Breast epithelium (tissue), 4 donors: Measurements from ENCODE around the gene ABO. TPM values are rescaled to one million over a fixed set of nuclear protein-coding genes. Genes with fewer than 3 reads are reported as not detected.
"Not testable (repeated sequence)": the region's sequence is repeated elsewhere in the genome, so short reads cannot be mapped to it uniquely, and the experiment has no call there.

Experiments
- DNase-seq, 2 donors: peaks; one replicate each; pipeline ENCODE4 v3.0.0-alpha.2; 2019; ENCODE audit warnings: low spot score in 2 of 2
- H3K27ac ChIP-seq, 2 donors: fragments of 200-600 bp; sonication (generic) in 1 of 2; one replicate each; pipeline ENCODE4 v1.5.1; 2016 to 2019; ENCODE audit warnings: mild to moderate bottlenecking in 1 of 2
- H3K27me3 ChIP-seq, 2 donors: fragments of 200-600 bp; sonication (generic) in 1 of 2; one replicate each; pipeline versions ENCODE4 v1.5.1 to v1.6.0; 2017 to 2019; ENCODE audit warnings: control low read depth in 1 of 2, mild to moderate bottlenecking in 1 of 2
- H3K36me3 ChIP-seq: fragments of 200-600 bp; one replicate; pipeline ENCODE4 v1.5.1; 2019
- H3K4me1 ChIP-seq, 2 donors: fragments of 200-600 bp; sonication (generic); one replicate each; pipeline ENCODE4 v1.5.1; 2016 to 2019; ENCODE audit warnings: control low read depth in 1 of 2
- H3K4me3 ChIP-seq, 3 donors: fragments of 200-600 bp; sonication (generic); 1 replicate in 2 of 3; 2 replicates in 1 of 3; pipeline ENCODE4 v1.5.1; 2016 to 2019; ENCODE audit warnings: mild to moderate bottlenecking in 3 of 3, moderate library complexity in 2 of 3
- H3K9me3 ChIP-seq, 2 donors: fragments of 200-600 bp; sonication (generic) in 1 of 2; one replicate each; pipeline ENCODE4 v1.5.1; 2016 to 2019; ENCODE audit warnings: control low read depth in 1 of 2
- POLR2A ChIP-seq: fragments of 450-650 bp; IDR thresholded peaks from one replicate; pipeline ENCODE4 v1.6.1; 2016; ENCODE audit warnings: antibody characterized with exemption, mild to moderate bottlenecking, moderate library complexity
- POLR2AphosphoS5 ChIP-seq, 3 donors: sonication (generic); formaldehyde crosslinking; IDR thresholded peaks; one replicate each; pipeline ENCODE4 v1.6.1; 2017; ENCODE audit warnings: antibody characterized with exemption in 3 of 3
- intact Hi-C: fragments of 100-400 bp; cut with DNase I; formaldehyde crosslinking; loops from one replicate; pipeline ENCODE4 v1.15.1; 2023; ENCODE audit warnings: low total_unique reads
- total RNA-seq, 3 donors: library from RNA; depleted of rRNA; stranded (reverse); fragments of >200 nt; gene quantifications; one replicate each; pipeline ENCODE4 v1.1.0, GENCODE V29; 2016
- TF ChIP-seq, protein P1 (sequence below), 3 donors: fragments of 450-650 bp; IDR thresholded peaks; one replicate each; pipeline ENCODE4 v1.5.1; 2016 to 2017; ENCODE audit warnings: antibody characterized with exemption in 3 of 3, mild to moderate bottlenecking in 3 of 3, moderate library complexity in 3 of 3

Gene ABO
- total RNA-seq, 3 donors from 2014 or later, result 1.1 to 3.9 (median 2.8) TPM

DNA sequence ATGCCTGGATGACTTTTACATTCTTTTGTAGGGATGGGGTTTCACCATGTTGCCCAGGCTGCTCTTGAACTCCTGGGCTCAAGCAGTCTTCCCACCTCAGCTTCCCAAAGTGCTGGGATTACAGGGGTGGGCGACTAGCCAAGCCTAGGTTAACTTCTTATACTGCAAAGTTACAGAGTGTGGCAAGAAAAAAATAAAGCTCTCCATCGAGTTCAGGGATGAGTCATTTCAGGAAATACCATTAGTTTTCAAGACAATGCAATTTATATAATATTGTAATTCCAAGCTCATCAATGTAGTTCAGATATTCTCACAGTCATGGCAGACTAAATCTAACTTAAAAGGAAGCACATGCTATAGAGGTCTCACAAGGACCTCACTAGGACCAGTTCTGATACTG, 11.5 kb upstream of the ABO start:
- Histone ChIP-seq H3K4me1 (no peaks in the 10 kb centered on the region), H3K27ac (no peak overlapping the region), H3K4me3 (no peak overlapping the region), H3K9me3 (peaks cover 0 to 14% of the 10 kb centered on the region in 2 donors), H3K27me3 (no peaks in the 10 kb centered on the region), H3K36me3 (no peaks in the 10 kb centered on the region)
- intact Hi-C loops, result no loop called here
- DNase-seq, result peak in 1 of 2 donors; percentile 2
- TF ChIP-seq, protein P1, sequence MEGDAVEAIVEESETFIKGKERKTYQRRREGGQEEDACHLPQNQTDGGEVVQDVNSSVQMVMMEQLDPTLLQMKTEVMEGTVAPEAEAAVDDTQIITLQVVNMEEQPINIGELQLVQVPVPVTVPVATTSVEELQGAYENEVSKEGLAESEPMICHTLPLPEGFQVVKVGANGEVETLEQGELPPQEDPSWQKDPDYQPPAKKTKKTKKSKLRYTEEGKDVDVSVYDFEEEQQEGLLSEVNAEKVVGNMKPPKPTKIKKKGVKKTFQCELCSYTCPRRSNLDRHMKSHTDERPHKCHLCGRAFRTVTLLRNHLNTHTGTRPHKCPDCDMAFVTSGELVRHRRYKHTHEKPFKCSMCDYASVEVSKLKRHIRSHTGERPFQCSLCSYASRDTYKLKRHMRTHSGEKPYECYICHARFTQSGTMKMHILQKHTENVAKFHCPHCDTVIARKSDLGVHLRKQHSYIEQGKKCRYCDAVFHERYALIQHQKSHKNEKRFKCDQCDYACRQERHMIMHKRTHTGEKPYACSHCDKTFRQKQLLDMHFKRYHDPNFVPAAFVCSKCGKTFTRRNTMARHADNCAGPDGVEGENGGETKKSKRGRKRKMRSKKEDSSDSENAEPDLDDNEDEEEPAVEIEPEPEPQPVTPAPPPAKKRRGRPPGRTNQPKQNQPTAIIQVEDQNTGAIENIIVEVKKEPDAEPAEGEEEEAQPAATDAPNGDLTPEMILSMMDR (IDR thresholded peaks at IDR 0.05), result no peak
- no peak for TF ChIP-seq POLR2AphosphoS5 (IDR thresholded peaks at IDR 0.05)
- TF ChIP-seq POLR2A, result no peak

- Histone ChIP-seq H3K27ac (no peak overlapping the region), H3K4me1 (no peaks in the 10 kb centered on the region), H3K36me3 (no peaks in the 10 kb centered on the region), H3K9me3 (peaks cover 0 to 14% of the 10 kb centered on the region in 2 donors), H3K4me3 (no peak overlapping the region), H3K27me3 (no peaks in the 10 kb centered on the region)
- TF ChIP-seq, protein P1 (IDR thresholded peaks at IDR 0.05), result no peak
- TF ChIP-seq POLR2AphosphoS5 (IDR thresholded peaks at IDR 0.05) (no peak), POLR2A (no peak)
- no peak for DNase-seq
- intact Hi-C loops, result no loop called here
Measured at GRCh38 chr9:133285252-133285775, 10.3 kb upstream of the ABO start.

DNA sequence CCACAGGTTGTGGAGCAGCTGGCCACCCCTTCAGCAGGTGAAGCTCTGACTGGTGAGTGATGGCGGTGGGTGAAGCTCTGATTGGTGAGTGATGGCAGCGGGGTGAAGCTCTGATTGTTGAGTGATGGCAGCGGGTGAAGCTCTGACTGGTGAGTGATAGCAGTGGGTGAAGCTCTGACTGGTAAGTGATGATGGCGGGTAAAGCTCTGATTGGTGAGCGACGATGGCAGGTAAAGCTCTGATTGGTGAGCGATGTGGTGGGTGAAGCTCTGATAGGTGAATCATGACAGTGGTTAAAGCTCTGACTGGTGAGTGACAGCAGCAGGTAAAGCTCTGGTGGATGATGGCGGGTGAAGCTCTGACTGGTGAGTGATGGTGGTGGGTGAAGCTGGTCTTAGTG, 9.4 kb upstream of the ABO start:
- Histone ChIP-seq H3K4me3 (no peak overlapping the region), H3K4me1 (no peaks in the 10 kb centered on the region), H3K9me3 (peaks cover 0 to 9% of the 10 kb centered on the region in 2 donors), H3K27ac (no peak overlapping the region), H3K36me3 (no peaks in the 10 kb centered on the region), H3K27me3 (no peaks in the 10 kb centered on the region)
- TF ChIP-seq POLR2A (no peak), POLR2AphosphoS5 (IDR thresholded peaks at IDR 0.05) (no peak)
- TF ChIP-seq, protein P1 (IDR thresholded peaks at IDR 0.05), result no peak
- DNase-seq, result no peak
- intact Hi-C loops, result no loop called here

DNA sequence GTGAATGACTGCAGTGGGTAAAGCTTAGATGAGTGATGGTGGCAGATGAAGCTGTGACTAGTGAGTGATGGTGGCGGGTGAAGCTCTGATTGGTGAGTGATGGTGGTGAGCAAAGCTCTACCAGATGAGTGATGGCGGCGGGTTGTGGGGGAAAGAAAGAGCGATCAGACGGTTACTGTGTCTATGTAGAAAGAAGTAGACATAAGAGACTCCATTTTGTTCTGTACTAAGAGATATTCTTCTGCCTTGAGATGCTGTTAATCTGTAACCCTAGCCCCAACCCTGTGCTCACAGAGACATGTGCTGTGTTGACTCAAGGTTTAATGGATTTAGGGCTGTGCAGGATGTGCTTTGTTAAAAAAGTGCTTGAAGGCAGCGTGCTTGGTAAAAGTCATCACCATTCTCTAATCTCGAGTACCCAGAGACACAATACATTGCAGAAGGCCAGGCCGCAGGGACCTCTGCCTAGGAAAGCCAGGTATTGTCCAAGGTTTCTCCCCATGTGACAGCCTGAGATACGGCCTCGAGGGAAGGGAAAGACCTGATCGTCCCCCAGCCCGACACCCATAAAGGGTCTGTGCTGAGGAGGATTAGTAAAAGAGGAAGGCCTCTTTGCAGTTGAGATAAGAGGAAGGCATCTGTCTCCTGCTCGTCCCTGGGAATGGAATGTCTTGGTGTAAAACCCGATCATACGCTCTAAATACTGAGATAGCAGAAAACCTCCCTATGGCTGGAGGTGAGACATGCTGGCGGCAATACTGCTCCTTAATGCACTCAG, 8.4 kb upstream of the ABO start:
- intact Hi-C loops, DNase-seq, H3K27me3 ChIP-seq, H3K36me3 ChIP-seq, H3K4me1 ChIP-seq, H3K27ac ChIP-seq, H3K9me3 ChIP-seq, H3K4me3 ChIP-seq: not testable (repeated sequence)

DNA sequence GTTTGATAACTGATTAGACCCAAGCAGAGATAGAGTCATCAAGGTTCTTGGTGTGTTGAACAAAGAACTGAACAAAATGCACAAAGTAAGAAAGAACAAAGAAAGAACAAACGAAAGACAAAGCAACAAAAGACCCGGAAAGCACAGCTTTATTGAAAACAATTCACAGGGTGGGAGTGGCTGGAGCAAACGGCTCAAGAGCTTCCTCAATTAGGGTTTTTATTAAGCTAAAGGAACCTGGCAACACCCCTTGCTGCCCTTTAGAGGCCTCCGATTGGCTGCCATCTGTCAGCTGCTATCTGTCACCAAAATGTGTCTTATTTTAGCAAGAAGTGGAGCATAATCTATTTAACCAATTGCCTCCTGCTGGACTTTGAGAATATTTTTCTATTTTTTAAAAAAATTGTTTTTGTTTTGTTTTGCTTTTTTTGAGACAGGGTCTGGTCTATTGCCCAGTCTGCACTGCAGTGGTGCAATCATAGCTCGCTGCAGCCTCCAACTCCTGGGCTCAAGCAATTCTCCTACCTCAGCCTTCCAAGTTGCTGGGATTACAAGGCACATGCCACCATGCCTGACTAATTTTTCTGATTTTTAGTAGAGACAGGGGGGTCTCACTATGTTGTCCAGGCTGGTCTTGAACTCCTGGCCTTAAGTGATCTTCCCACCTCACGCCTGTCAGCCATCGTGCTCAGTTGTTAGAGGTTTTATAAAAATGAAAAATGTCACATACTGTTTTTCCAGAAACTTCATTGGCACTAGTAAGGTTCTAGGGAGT, 7.7 kb upstream of the ABO start:
- DNase-seq, result no peak
- Histone ChIP-seq H3K36me3 (no peaks in the 10 kb centered on the region), H3K4me1 (no peaks in the 10 kb centered on the region), H3K9me3 (peaks cover 2 to 12% of the 10 kb centered on the region in 2 donors), H3K27me3 (peaks cover 0 to 9% of the 10 kb centered on the region in 2 donors), H3K4me3 (no peak overlapping the region), H3K27ac (no peak overlapping the region)
- TF ChIP-seq POLR2A (no peak), POLR2AphosphoS5 (IDR thresholded peaks at IDR 0.05) (no peak)
- TF ChIP-seq, protein P1 (IDR thresholded peaks at IDR 0.05), result no peak
- intact Hi-C loops, result no loop called here
